Measurements from ENCODE around the gene LRIT1. TPM values are rescaled to one million over a fixed set of nuclear protein-coding genes. Genes with fewer than 3 reads are reported as not detected.

LRIT1 gene
- total RNA-seq, 6 donors from 2014 or later = not detected

- WGBS, 2 donors = 1 to 2% methylated on average over 11 of the region's 11 CpGs
- ATAC-seq (ENCODE audit: low FRiP score in 2 of 2) = peak; percentile 88 to 90
- no peaks in the 10 kb centered on the region for H3K27me3 ChIP-seq
Measured at GRCh38 chr10:84264611-84265141, 23.3 kb upstream of the LRIT1 start.

GRCh38 chr10:84263716-84264115 is 22.4 kb upstream of the LRIT1 start:
- TF ChIP-seq POLR2AphosphoS5 (IDR thresholded peaks at IDR 0.05) (no peak), EP300 (IDR thresholded peaks at IDR 0.05) (no peak), POLR2A (IDR thresholded peaks at IDR 0.05) (no peak), CTCF (IDR thresholded peaks at IDR 0.05) (no peak)
- no peak overlapping the region for H3K4me3 ChIP-seq
- no peaks in the 10 kb centered on the region for H3K36me3 ChIP-seq
- no peak for DNase-seq
- no peak for ATAC-seq (ENCODE audit: low FRiP score in 2 of 2)
- peaks cover 0 to 8% (median 4%) of the 10 kb centered on the region in 4 donors for H3K4me1 ChIP-seq
- H3K27ac ChIP-seq = no peak overlapping the region
- 90 to 95% methylated on average over 5 of the region's 5 CpGs for WGBS, 2 donors
- no peaks in the 10 kb centered on the region for H3K27me3 ChIP-seq
- no peaks in the 10 kb centered on the region for H3K9me3 ChIP-seq

More at GRCh38 chr10:84264611-84265141, 23.3 kb upstream of the LRIT1 start:
- TF ChIP-seq POLR2A (IDR thresholded peaks at IDR 0.05) (no peak), CTCF (IDR thresholded peaks at IDR 0.05) (peak; percentile 84 to 92 (median 89))
- Histone ChIP-seq H3K27ac (no peak overlapping the region), H3K4me3 (no peak overlapping the region), H3K9me3 (no peaks in the 10 kb centered on the region), H3K36me3 (no peaks in the 10 kb centered on the region), H3K4me1 (peaks cover 0 to 8% (median 4%) of the 10 kb centered on the region in 4 donors)
- DNase-seq = peak in 1 of 2 donors; percentile 69

- Histone ChIP-seq H3K4me3 (no peak overlapping the region), H3K9me3 (no peaks in the 10 kb centered on the region), H3K4me1 (peaks cover 0 to 7% (median 1%) of the 10 kb centered on the region in 4 donors), H3K27ac (no peak overlapping the region), H3K27me3 (no peaks in the 10 kb centered on the region), H3K36me3 (no peaks in the 10 kb centered on the region)
- no peak for TF ChIP-seq POLR2AphosphoS5 (IDR thresholded peaks at IDR 0.05)
- ATAC-seq (ENCODE audit: low FRiP score in 2 of 2) = no peak
- DNase-seq = no peak
- WGBS, 2 donors = 74 to 81% methylated on average over 12 to 13 of the region's 13 CpGs
Measured at GRCh38 chr10:84262190-84262956, 21.0 kb upstream of the LRIT1 start.

- no peak for ATAC-seq (ENCODE audit: low FRiP score in 2 of 2)
- Histone ChIP-seq H3K4me1 (peaks cover 0 to 7% (median 1%) of the 10 kb centered on the region in 4 donors), H3K27ac (no peak overlapping the region), H3K36me3 (no peaks in the 10 kb centered on the region), H3K27me3 (no peaks in the 10 kb centered on the region), H3K4me3 (no peak overlapping the region), H3K9me3 (no peaks in the 10 kb centered on the region)
- TF ChIP-seq POLR2AphosphoS5 (IDR thresholded peaks at IDR 0.05) (no peak), CTCF (IDR thresholded peaks at IDR 0.05) (no peak), POLR2A (IDR thresholded peaks at IDR 0.05) (no peak), EP300 (IDR thresholded peaks at IDR 0.05) (no peak)
- no peak for DNase-seq
- 84 to 85% methylated on average over 6 to 7 of the region's 7 CpGs for WGBS, 2 donors
Measured at GRCh38 chr10:84261236-84261915, 20.0 kb upstream of the LRIT1 start.

GRCh38 chr10:84258034-84258695 is 16.8 kb upstream of the LRIT1 start:
- H3K9me3 ChIP-seq = no peaks in the 10 kb centered on the region
- peaks cover 0 to 3% (median 0%) of the 10 kb centered on the region in 4 donors for H3K4me1 ChIP-seq
- no peaks in the 10 kb centered on the region for H3K36me3 ChIP-seq
- ATAC-seq (ENCODE audit: low FRiP score in 2 of 2) (peak in 1 of 2 donors; percentile 28), DNase-seq (no peak)
- H3K27ac ChIP-seq = no peak overlapping the region
- no peaks in the 10 kb centered on the region for H3K27me3 ChIP-seq
- WGBS, 2 donors = 86 to 87% methylated on average over 6 to 7 of the region's 7 CpGs
- H3K4me3 ChIP-seq = no peak overlapping the region
- TF ChIP-seq POLR2A (IDR thresholded peaks at IDR 0.05) = no peak
- TF ChIP-seq CTCF (IDR thresholded peaks at IDR 0.05) = no peak
- TF ChIP-seq EP300 (IDR thresholded peaks at IDR 0.05) = no peak
- TF ChIP-seq POLR2AphosphoS5 (IDR thresholded peaks at IDR 0.05) = no peak
